ENCODE measurements around the gene FBXO33.

Gene FBXO33

DNA sequence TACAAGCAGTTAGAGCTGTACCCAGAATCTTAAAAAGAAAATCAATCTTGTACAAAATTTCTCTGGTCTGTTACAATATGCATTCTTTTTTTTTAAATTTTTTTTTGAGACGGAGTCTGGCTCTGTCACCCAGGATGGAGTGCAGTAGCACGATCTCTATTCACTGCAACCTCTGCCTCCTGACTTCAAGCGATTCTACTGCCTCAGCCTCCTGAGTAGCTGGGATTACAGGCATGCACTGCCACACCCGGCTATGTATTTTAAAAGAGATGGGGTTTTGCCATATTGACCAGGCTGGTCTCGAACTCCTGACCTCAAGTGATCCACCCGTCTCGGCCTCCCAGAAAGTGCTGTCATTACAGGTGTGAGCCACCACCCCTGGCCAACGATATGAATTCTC lies 4.1 kb downstream of the FBXO33 start:
- DNase-seq (ENCODE audit: low read depth): no peak
- TF ChIP-seq, protein P1, sequence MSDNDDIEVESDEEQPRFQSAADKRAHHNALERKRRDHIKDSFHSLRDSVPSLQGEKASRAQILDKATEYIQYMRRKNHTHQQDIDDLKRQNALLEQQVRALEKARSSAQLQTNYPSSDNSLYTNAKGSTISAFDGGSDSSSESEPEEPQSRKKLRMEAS (IDR thresholded peaks at IDR 0.05; ENCODE audit: low read depth, low read length): no peak
- TF ChIP-seq MYC (IDR thresholded peaks at IDR 0.05; ENCODE audit: low read depth, low read length) (no peak), POLR2A (IDR thresholded peaks at IDR 0.05; ENCODE audit: extremely low read depth, insufficient read length) (no peak)
- TF ChIP-seq, protein P2, sequence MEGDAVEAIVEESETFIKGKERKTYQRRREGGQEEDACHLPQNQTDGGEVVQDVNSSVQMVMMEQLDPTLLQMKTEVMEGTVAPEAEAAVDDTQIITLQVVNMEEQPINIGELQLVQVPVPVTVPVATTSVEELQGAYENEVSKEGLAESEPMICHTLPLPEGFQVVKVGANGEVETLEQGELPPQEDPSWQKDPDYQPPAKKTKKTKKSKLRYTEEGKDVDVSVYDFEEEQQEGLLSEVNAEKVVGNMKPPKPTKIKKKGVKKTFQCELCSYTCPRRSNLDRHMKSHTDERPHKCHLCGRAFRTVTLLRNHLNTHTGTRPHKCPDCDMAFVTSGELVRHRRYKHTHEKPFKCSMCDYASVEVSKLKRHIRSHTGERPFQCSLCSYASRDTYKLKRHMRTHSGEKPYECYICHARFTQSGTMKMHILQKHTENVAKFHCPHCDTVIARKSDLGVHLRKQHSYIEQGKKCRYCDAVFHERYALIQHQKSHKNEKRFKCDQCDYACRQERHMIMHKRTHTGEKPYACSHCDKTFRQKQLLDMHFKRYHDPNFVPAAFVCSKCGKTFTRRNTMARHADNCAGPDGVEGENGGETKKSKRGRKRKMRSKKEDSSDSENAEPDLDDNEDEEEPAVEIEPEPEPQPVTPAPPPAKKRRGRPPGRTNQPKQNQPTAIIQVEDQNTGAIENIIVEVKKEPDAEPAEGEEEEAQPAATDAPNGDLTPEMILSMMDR (IDR thresholded peaks at IDR 0.05; ENCODE audit: low read depth, low read length): no peak
- no peak overlapping the region for H3K4me3 ChIP-seq (ENCODE audit: low read depth, low read length)

DNA sequence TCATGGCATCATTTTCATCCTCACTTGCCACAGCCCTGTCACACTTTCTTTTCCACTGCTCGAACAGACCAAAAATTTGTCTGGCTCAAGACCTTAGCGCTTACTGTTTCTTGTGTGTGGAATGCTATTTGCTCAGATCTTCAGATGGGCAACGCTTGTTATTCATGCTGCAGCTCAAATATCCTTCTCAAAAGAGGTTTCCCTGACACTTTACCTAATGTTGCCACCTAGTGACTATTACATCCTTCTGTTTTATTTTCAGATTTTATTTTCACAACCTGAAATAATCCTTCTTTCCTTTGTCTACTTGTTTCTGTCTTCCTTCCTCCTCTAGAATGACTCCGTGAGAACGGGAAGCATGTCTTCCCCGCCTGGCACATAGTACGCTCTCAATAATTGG lies 5.6 kb downstream of the FBXO33 start:
- no peak overlapping the region for H3K4me3 ChIP-seq (ENCODE audit: low read depth, low read length)
- DNase-seq (ENCODE audit: low read depth): peak; percentile 41
- TF ChIP-seq, protein P1 (IDR thresholded peaks at IDR 0.05; ENCODE audit: low read depth, low read length): no peak
- TF ChIP-seq POLR2A (IDR thresholded peaks at IDR 0.05; ENCODE audit: extremely low read depth, insufficient read length) (no peak), MYC (IDR thresholded peaks at IDR 0.05; ENCODE audit: low read depth, low read length) (no peak)
- TF ChIP-seq, protein P2 (IDR thresholded peaks at IDR 0.05; ENCODE audit: low read depth, low read length): no peak

- TF ChIP-seq MYC (IDR thresholded peaks at IDR 0.05; ENCODE audit: low read depth, low read length): no peak
- TF ChIP-seq, protein P2 (IDR thresholded peaks at IDR 0.05; ENCODE audit: low read depth, low read length): no peak
- TF ChIP-seq POLR2A (IDR thresholded peaks at IDR 0.05; ENCODE audit: extremely low read depth, insufficient read length): no peak
- TF ChIP-seq, protein P1 (IDR thresholded peaks at IDR 0.05; ENCODE audit: low read depth, low read length): no peak
- DNase-seq (ENCODE audit: low read depth): no peak
- H3K4me3 ChIP-seq (ENCODE audit: low read depth, low read length): no peak overlapping the region
These were observed 6.3 kb downstream of the FBXO33 start for GRCh38 chr14:39425947-39426346.

- no peak for TF ChIP-seq POLR2A (IDR thresholded peaks at IDR 0.05; ENCODE audit: extremely low read depth, insufficient read length)
- TF ChIP-seq MYC (IDR thresholded peaks at IDR 0.05; ENCODE audit: low read depth, low read length): no peak
- TF ChIP-seq, protein P2 (IDR thresholded peaks at IDR 0.05; ENCODE audit: low read depth, low read length): no peak
- TF ChIP-seq, protein P1 (IDR thresholded peaks at IDR 0.05; ENCODE audit: low read depth, low read length): no peak
- H3K4me3 ChIP-seq (ENCODE audit: low read depth, low read length): no peak overlapping the region
- no peak for DNase-seq (ENCODE audit: low read depth)
These were observed 8.4 kb downstream of the FBXO33 start for GRCh38 chr14:39423793-39424192.

GRCh38 chr14:39422243-39422642 lies 10.0 kb downstream of the FBXO33 start:
- no peak for DNase-seq (ENCODE audit: low read depth)
- H3K4me3 ChIP-seq (ENCODE audit: low read depth, low read length): no peak overlapping the region
- TF ChIP-seq POLR2A (IDR thresholded peaks at IDR 0.05; ENCODE audit: extremely low read depth, insufficient read length) (no peak), MYC (IDR thresholded peaks at IDR 0.05; ENCODE audit: low read depth, low read length) (no peak)
- TF ChIP-seq, protein P2 (IDR thresholded peaks at IDR 0.05; ENCODE audit: low read depth, low read length): no peak
- TF ChIP-seq, protein P1 (IDR thresholded peaks at IDR 0.05; ENCODE audit: low read depth, low read length): no peak
